A549 (cell line): ENCODE measurements around the gene AVPI1. TPM values are rescaled to one million over a fixed set of nuclear protein-coding genes. Genes with fewer than 3 reads are reported as not detected.
A peak's percentile ranks its signal among the peaks of the same experiment; 100 is the strongest.

Experiments
- ATAC-seq, 2 experiments: fragments of 200-7000 bp in 1 of 2; fragments of >200 bp in 1 of 2; cut with Nextera tagmentation in 1 of 2; cut with Tn5 transposase in 1 of 2; 3 replicates each; pipeline versions ENCODE4 v1.8.0 to v1.9.1; 2018 to 2020; ENCODE audit warnings: mild to moderate bottlenecking in 1 of 2, moderate library complexity in 1 of 2
- CTCF ChIA-PET: fragments of 300-600 bp; sonication (Branson Sonifier 250); formaldehyde crosslinking; extraction: SDS; loops from one replicate; lab custom pipeline; 2021; ENCODE audit warnings: antibody characterized with exemption, inconsistent platforms; lab: Yijun Ruan, JAX
- POLR2A ChIA-PET: fragments of 350-600 bp; formaldehyde crosslinking; extraction: SDS; loops from one replicate; lab custom pipeline; 2021; ENCODE audit warnings: antibody characterized with exemption, inconsistent platforms; lab: Yijun Ruan, JAX
- DNase-seq, 2 experiments: peaks; one replicate each; pipeline versions ENCODE4 v3.0.0 to v3.0.0-alpha.2; 2011 to 2016; ENCODE audit warnings: low read depth in 1 of 2, low spot score in 1 of 2
- FAIRE-seq: peaks from 2 replicates; lab custom pipeline; 2011; peaks lifted over from hg19 to GRCh38; lab: Jason Lieb, UNC
- H3K27ac ChIP-seq, 2 experiments: fragments of >200 bp; sonication (Bioruptor Twin); formaldehyde crosslinking; 3 replicates each; pipeline ENCODE4 v1.5.1; 2016 to 2017
- H3K4me1 ChIP-seq: fragments of >200 bp; sonication (Bioruptor Twin); formaldehyde crosslinking; 3 replicates; pipeline ENCODE4 v1.6.1; 2016
- H3K4me2 ChIP-seq: fragments of >200 bp; sonication (Bioruptor Twin); formaldehyde crosslinking; 3 replicates; pipeline ENCODE4 v1.6.1; 2016
- H3K4me3 ChIP-seq: fragments of >200 bp; sonication (Bioruptor Twin); formaldehyde crosslinking; 3 replicates; pipeline ENCODE4 v1.5.1; 2016
- H3K9me3 ChIP-seq: fragments of >200 bp; sonication (Bioruptor Twin); formaldehyde crosslinking; 3 replicates; pipeline ENCODE4 v1.6.1; 2016
- ATOH8 ChIP-seq: fragments of 250-450 bp; sonication (Bioruptor Pico); IDR thresholded peaks from 2 replicates; pipeline ENCODE4 v1.5.0; 2020; ENCODE audit warnings: low read depth, mild to moderate bottlenecking, moderate library complexity
- BHLHE40 ChIP-seq: IDR thresholded peaks from 2 replicates; pipeline ENCODE4 v1.6.1; 2012; ENCODE audit warnings: low read depth, low read length, inconsistent platforms
- CBX2 ChIP-seq: fragments of 200-600 bp; sonication (generic); IDR thresholded peaks from 2 replicates; pipeline ENCODE4 v1.6.1; 2016; ENCODE audit warnings: low read depth, mild to moderate bottlenecking, borderline replicate concordance
- CEBPB ChIP-seq, 2 experiments: fragments of >200 bp in 1 of 2; sonication (Bioruptor Twin) in 1 of 2; formaldehyde crosslinking in 1 of 2; IDR thresholded peaks; 2 replicates each; pipeline ENCODE4 v1.6.1; 2012 to 2016
- CHD2 ChIP-seq: fragments of 150-350 bp; IDR thresholded peaks from 2 replicates; pipeline ENCODE4 v1.6.1; 2014; ENCODE audit warnings: low read length; ENCODE audit not compliant: partially characterized antibody
- CTCF ChIP-seq: fragments of >200 bp; sonication (Bioruptor Twin); formaldehyde crosslinking; IDR thresholded peaks from 3 replicates; pipeline ENCODE4 v1.5.1; 2016
- E2F6 ChIP-seq: IDR thresholded peaks from 2 replicates; pipeline ENCODE4 v1.6.1; 2012; ENCODE audit warnings: low read depth, borderline replicate concordance
- EHF ChIP-seq: fragments of 250-450 bp; sonication (Bioruptor Pico); IDR thresholded peaks from 2 replicates; pipeline ENCODE4 v1.5.0; 2020; ENCODE audit warnings: mild to moderate bottlenecking
- EP300 ChIP-seq, 2 experiments: fragments of >200 bp; sonication (Bioruptor Twin); formaldehyde crosslinking; IDR thresholded peaks; 2 replicates in 1 of 2; 3 replicates in 1 of 2; pipeline ENCODE4 v1.6.1; 2016 to 2017
- FOSB ChIP-seq: fragments of 250-450 bp; sonication (Bioruptor Pico); IDR thresholded peaks from 2 replicates; pipeline ENCODE4 v1.5.0; 2020; ENCODE audit warnings: mild to moderate bottlenecking, moderate library complexity
- FOSL2 ChIP-seq, 2 experiments: fragments of 450-650 bp in 1 of 2; fragments of >200 bp in 1 of 2; sonication (Bioruptor Twin) in 1 of 2; formaldehyde crosslinking; IDR thresholded peaks; 2 replicates each; pipeline versions ENCODE4 v1.5.0 to v1.6.1; 2016 to 2020; ENCODE audit warnings: mild to moderate bottlenecking in 1 of 2, moderate library complexity in 1 of 2
- HDAC2 ChIP-seq: fragments of 200-600 bp; sonication (generic); IDR thresholded peaks from 2 replicates; pipeline ENCODE4 v1.6.1; 2016
- HES2 ChIP-seq: fragments of >200 bp; sonication (Bioruptor Twin); formaldehyde crosslinking; IDR thresholded peaks from 2 replicates; pipeline ENCODE4 v1.6.1; 2016
- HEYL ChIP-seq: fragments of 250-450 bp; sonication (Bioruptor Pico); IDR thresholded peaks from 2 replicates; pipeline ENCODE4 v1.8.0; 2021; ENCODE audit warnings: mild to moderate bottlenecking, moderate library complexity
- HOXB13 ChIP-seq: fragments of 250-450 bp; sonication (Bioruptor Pico); IDR thresholded peaks from 2 replicates; pipeline ENCODE4 v1.5.0; 2020; ENCODE audit warnings: low read depth, mild to moderate bottlenecking, moderate library complexity
- HOXB5 ChIP-seq: fragments of 250-450 bp; sonication (Bioruptor Pico); IDR thresholded peaks from 2 replicates; pipeline ENCODE4 v1.5.0; 2020; ENCODE audit warnings: mild to moderate bottlenecking, moderate library complexity
- KDM1A ChIP-seq: fragments of 200-600 bp; sonication (generic); IDR thresholded peaks from 2 replicates; pipeline ENCODE4 v1.6.1; 2016; ENCODE audit warnings: low read depth, mild to moderate bottlenecking
- KDM5A ChIP-seq: fragments of 200-600 bp; sonication (generic); IDR thresholded peaks from 2 replicates; pipeline ENCODE4 v1.6.1; 2016; ENCODE audit warnings: antibody characterized with exemption, mild to moderate bottlenecking
- MAFK ChIP-seq: fragments of 450-650 bp; IDR thresholded peaks from 2 replicates; pipeline ENCODE4 v1.6.1; 2014; ENCODE audit not compliant: partially characterized antibody
- MAX ChIP-seq: IDR thresholded peaks from 2 replicates; pipeline ENCODE4 v1.6.1; 2012
- MAZ ChIP-seq: fragments of 150-350 bp; IDR thresholded peaks from 2 replicates; pipeline ENCODE4 v1.6.1; 2014; ENCODE audit warnings: antibody characterized with exemption, low read depth, low read length, borderline replicate concordance
- MYC ChIP-seq: IDR thresholded peaks from 2 replicates; pipeline ENCODE4 v1.6.1; 2012; ENCODE audit warnings: mild to moderate bottlenecking, inconsistent platforms, low read length, improper control_type of control experiment, borderline replicate concordance
- RARB ChIP-seq: fragments of 250-450 bp; sonication (Bioruptor Pico); IDR thresholded peaks from 2 replicates; pipeline ENCODE4 v1.8.0; 2021; ENCODE audit warnings: mild to moderate bottlenecking, moderate library complexity
- SMC3 ChIP-seq: fragments of >200 bp; sonication (Bioruptor Twin); formaldehyde crosslinking; IDR thresholded peaks from 3 replicates; pipeline ENCODE4 v1.6.1; 2018; ENCODE audit warnings: inconsistent platforms
- SREBF2 ChIP-seq: fragments of 450-650 bp; IDR thresholded peaks from 2 replicates; pipeline ENCODE4 v1.6.1; 2014; ENCODE audit warnings: mild to moderate bottlenecking, moderate library complexity
- TFCP2L1 ChIP-seq: fragments of 250-450 bp; sonication (Bioruptor Pico); IDR thresholded peaks from 2 replicates; pipeline ENCODE4 v1.5.0; 2021; ENCODE audit warnings: mild to moderate bottlenecking
- TP53 ChIP-seq: fragments of 250-450 bp; sonication (Bioruptor Pico); IDR thresholded peaks from 2 replicates; pipeline ENCODE4 v1.5.0; 2021; ENCODE audit warnings: mild to moderate bottlenecking, moderate library complexity
- USF2 ChIP-seq: fragments of 450-650 bp; IDR thresholded peaks from 2 replicates; pipeline ENCODE4 v1.6.1; 2014; ENCODE audit warnings: antibody characterized with exemption
- ZNF302 ChIP-seq: fragments of 250-450 bp; sonication (Bioruptor Pico); IDR thresholded peaks from 2 replicates; pipeline ENCODE4 v1.9.0; 2021; ENCODE audit warnings: inconsistent platforms, mild to moderate bottlenecking, moderate library complexity
- WGBS: methylation state at CpG from one replicate; pipeline ENCODE4 v1.1.6; 2017; ENCODE audit errors: missing lambda C conversion rate; 5-methylcytosine and 5-hydroxymethylcytosine counted together
- polyA plus RNA-seq, 4 experiments: library from polyadenylated mRNA; depleted of rRNA in 3 of 4; stranded (reverse); fragments of >200 nt; fragmentation: RNase III in 1 of 4; extraction: RNeasy Plus Mini Kit Qiagen cat#74134 plus additional on column Dnase treatment in 1 of 4; gene quantifications; 2 replicates in 3 of 4; 3 replicates in 1 of 4; pipeline ENCODE4 v1.2.3, GENCODE V29; 2011 to 2017

Gene AVPI1
- polyA plus RNA-seq, 2 of the 4 experiments (the other 2 are of a cell fraction): 48.7 to 70.3 TPM

GRCh38 chr10:97689559-97690020 is 2.5 kb upstream of the AVPI1 start:
- DNase-seq: peak; percentile 55 to 89
- POLR2A ChIA-PET: interaction anchor here (0.8 to 3.4 kb wide), 3 partner anchors 12 to 24 kb away, joined by 5 to 34 read pairs (median 6); partner anchors contain the start of gene MARVELD1
- Histone ChIP-seq H3K4me2 (peak overlapping the region; percentile 78), H3K4me3 (no peak overlapping the region), H3K9me3 (no peaks in the 10 kb centered on the region)
- TF ChIP-seq CEBPB (IDR thresholded peaks at IDR 0.05) (no peak), MAFK (no peak), CBX2 (no peak), HEYL (CRISPR knock-in tag) (no peak), BHLHE40 (no peak), SREBF2 (no peak), HOXB13 (peak; percentile 69; the same call in 1 of the 2 replicates), MAX (peak; percentile 83), TFCP2L1 (CRISPR knock-in tag) (0 out of 2 replicates have a peak, but pooled peaks have one; percentile 29), MYC (no peak), TP53 (CRISPR knock-in tag) (no peak), ZNF302 (CRISPR knock-in tag) (peak; percentile 70), SMC3 (no peak), HDAC2 (no peak), KDM1A (no peak), ATOH8 (CRISPR knock-in tag) (peak; percentile 81; the same call in 1 of the 2 replicates), MAZ (no peak), EHF (CRISPR knock-in tag) (peak; percentile 61), E2F6 (0 out of 2 replicates have a peak, but pooled peaks have one; percentile 49), EP300 (IDR thresholded peaks at IDR 0.05) (peak in 1 of 2 experiments; percentile 54; a peak in 1 of 5 replicates), USF2 (peak; percentile 78), KDM5A (no peak), CTCF (no peak), HOXB5 (CRISPR knock-in tag) (peak; percentile 89), RARB (CRISPR knock-in tag) (no peak), HES2 (no peak), FOSB (CRISPR knock-in tag) (no peak), FOSL2 (IDR thresholded peaks at IDR 0.05) (no peak), FOSL2 (CRISPR knock-in tag; IDR thresholded peaks at IDR 0.05) (peak; percentile 62), CHD2 (no peak)
- TF ChIP-seq, all 56 proteins: peak for 11
- CTCF ChIA-PET: interaction anchor here (1.2 to 37.6 kb wide), 3 partner anchors 13 to 180 kb away, joined by 3 to 1127 read pairs (median 94); partner anchors contain the start of genes MARVELD1 and ZFYVE27
- peak overlapping the region; percentile 93 to 94 for H3K27ac ChIP-seq
- ATAC-seq (peak; percentile 24 to 35), FAIRE-seq (peak; percentile 23)
- WGBS: 61% methylated on average over 5 of the region's 5 CpGs
- peaks cover 38% of the 10 kb centered on the region for H3K4me1 ChIP-seq
